Neutrophil (primary cell): ENCODE measurements around the gene MYO16.

ENCODE experiments used
- H3K27ac ChIP-seq: fragments of 200-600 bp; sonication (generic); 2 replicates; pipeline ENCODE4 v1.5.1; 2016; ENCODE audit warnings: mild to moderate bottlenecking, moderate library complexity
- H3K27me3 ChIP-seq: fragments of 200-600 bp; sonication (generic); 2 replicates; pipeline ENCODE4 v1.6.0; 2016; ENCODE audit warnings: mild to moderate bottlenecking
- H3K36me3 ChIP-seq: fragments of 200-600 bp; sonication (generic); 2 replicates; pipeline ENCODE4 v1.5.1; 2017
- H3K4me1 ChIP-seq, 2 experiments: fragments of 200-600 bp in 1 of 2; sonication (generic) in 1 of 2; 1 replicate in 1 of 2; 2 replicates in 1 of 2; pipeline versions ENCODE4 v1.5.1 to v1.6.1; 2013 to 2016; ENCODE audit warnings: low read depth in 1 of 2, low read length in 1 of 2, mild to moderate bottlenecking in 1 of 2, moderate library complexity in 1 of 2; ENCODE audit not compliant: control insufficient read depth in 1 of 2, insufficient read depth in 1 of 2
- H3K4me3 ChIP-seq, 2 experiments: fragments of 200-600 bp in 1 of 2; sonication (generic) in 1 of 2; 1 replicate in 1 of 2; 2 replicates in 1 of 2; pipeline ENCODE4 v1.5.1; 2013 to 2016; ENCODE audit warnings: low read depth in 1 of 2, low read length in 1 of 2, mild to moderate bottlenecking in 1 of 2, moderate library complexity in 1 of 2
- H3K9me3 ChIP-seq: fragments of 200-600 bp; sonication (generic); 2 replicates; pipeline ENCODE4 v1.5.1; 2016
- CTCF ChIP-seq: fragments of 200-600 bp; sonication (generic); IDR thresholded peaks from 2 replicates; pipeline ENCODE4 v1.5.1; 2016; ENCODE audit warnings: antibody characterized with exemption

The MYO16 gene

GRCh38 chr13:108878732-108879131 lies 249.3 kb downstream of the MYO16 start:
- H3K4me3 ChIP-seq, result no peak overlapping the region
- H3K36me3 ChIP-seq, result no peaks in the 10 kb centered on the region
- peaks cover 7% of the 10 kb centered on the region for H3K27me3 ChIP-seq
- H3K9me3 ChIP-seq, result no peaks in the 10 kb centered on the region
- no peak for TF ChIP-seq CTCF
- H3K4me1 ChIP-seq, result no peaks in the 10 kb centered on the region
- no peak overlapping the region for H3K27ac ChIP-seq

- Histone ChIP-seq H3K36me3 (no peaks in the 10 kb centered on the region), H3K27me3 (no peaks in the 10 kb centered on the region)
Measured at GRCh38 chr13:108889324-108889984, 260.0 kb downstream of the MYO16 start.

GRCh38 chr13:108895220-108895704 lies 265.9 kb downstream of the MYO16 start:
- Histone ChIP-seq H3K4me1 (peaks cover 0 to 6% of the 10 kb centered on the region in 2 experiments), H3K4me3 (no peak overlapping the region), H3K9me3 (no peaks in the 10 kb centered on the region), H3K27ac (no peak overlapping the region), H3K36me3 (no peaks in the 10 kb centered on the region), H3K27me3 (no peaks in the 10 kb centered on the region)
- TF ChIP-seq CTCF, result no peak

More at GRCh38 chr13:108889324-108889984, 260.0 kb downstream of the MYO16 start:
- Histone ChIP-seq H3K9me3 (no peaks in the 10 kb centered on the region), H3K4me3 (no peak overlapping the region), H3K27ac (no peak overlapping the region), H3K4me1 (no peaks in the 10 kb centered on the region)
- TF ChIP-seq CTCF, result no peak

- Histone ChIP-seq H3K4me3 (no peak overlapping the region), H3K4me1 (peaks cover 0 to 6% of the 10 kb centered on the region in 2 experiments), H3K36me3 (no peaks in the 10 kb centered on the region), H3K27me3 (no peaks in the 10 kb centered on the region), H3K9me3 (no peaks in the 10 kb centered on the region), H3K27ac (no peak overlapping the region)
- no peak for TF ChIP-seq CTCF
Measured at GRCh38 chr13:108897955-108898354, 268.5 kb downstream of the MYO16 start.

- H3K27me3 ChIP-seq, result no peaks in the 10 kb centered on the region
- H3K4me3 ChIP-seq, result no peak overlapping the region
- H3K27ac ChIP-seq, result no peak overlapping the region
- no peak for TF ChIP-seq CTCF
- peaks cover 0 to 5% of the 10 kb centered on the region in 2 experiments for H3K4me1 ChIP-seq
- no peaks in the 10 kb centered on the region for H3K36me3 ChIP-seq
- no peaks in the 10 kb centered on the region for H3K9me3 ChIP-seq
Measured at GRCh38 chr13:108902405-108903155, 273.2 kb downstream of the MYO16 start.
